Measurements from ENCODE around the gene CUBN. TPM values are rescaled to one million over a fixed set of nuclear protein-coding genes. Genes with fewer than 3 reads are reported as not detected.

CUBN gene
- total RNA-seq, 4 donors from 2014 or later = 13.4 to 31.0 (median 19.7) TPM

DNA sequence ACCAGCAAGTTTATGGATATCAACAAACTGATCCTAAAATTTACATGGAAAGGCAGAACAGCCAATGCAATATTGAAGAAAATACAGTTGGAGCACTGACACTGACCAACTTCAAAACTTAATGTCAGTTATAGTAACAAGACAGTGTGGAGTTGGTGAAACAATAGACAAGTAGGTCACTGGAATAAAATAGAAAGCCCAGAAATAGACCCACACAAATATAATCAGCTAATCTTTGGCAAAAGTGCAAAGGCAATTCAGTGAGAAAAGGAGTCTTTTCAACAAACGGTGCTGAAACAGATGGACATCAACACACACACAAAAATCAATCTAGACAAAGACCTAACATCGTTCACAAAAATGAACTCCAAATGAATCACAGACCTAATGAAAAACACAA lies 326.1 kb downstream of the CUBN start:
- Histone ChIP-seq H3K9me3 (no peaks in the 10 kb centered on the region), H3K27ac (no peak overlapping the region), H3K4me1 (no peaks in the 10 kb centered on the region), H3K36me3 (no peaks in the 10 kb centered on the region), H3K4me3 (replicated peaks in 1 of 3) (no peak overlapping the region), H3K27me3 (no peaks in the 10 kb centered on the region)
- intact Hi-C loops (cut with DNase I) = no loop called here
- 79 to 80% methylated on average over 2 of the region's 2 CpGs for WGBS, 2 donors
- TF ChIP-seq POLR2A (IDR thresholded peaks at IDR 0.05) = no peak
- TF ChIP-seq, protein P1, sequence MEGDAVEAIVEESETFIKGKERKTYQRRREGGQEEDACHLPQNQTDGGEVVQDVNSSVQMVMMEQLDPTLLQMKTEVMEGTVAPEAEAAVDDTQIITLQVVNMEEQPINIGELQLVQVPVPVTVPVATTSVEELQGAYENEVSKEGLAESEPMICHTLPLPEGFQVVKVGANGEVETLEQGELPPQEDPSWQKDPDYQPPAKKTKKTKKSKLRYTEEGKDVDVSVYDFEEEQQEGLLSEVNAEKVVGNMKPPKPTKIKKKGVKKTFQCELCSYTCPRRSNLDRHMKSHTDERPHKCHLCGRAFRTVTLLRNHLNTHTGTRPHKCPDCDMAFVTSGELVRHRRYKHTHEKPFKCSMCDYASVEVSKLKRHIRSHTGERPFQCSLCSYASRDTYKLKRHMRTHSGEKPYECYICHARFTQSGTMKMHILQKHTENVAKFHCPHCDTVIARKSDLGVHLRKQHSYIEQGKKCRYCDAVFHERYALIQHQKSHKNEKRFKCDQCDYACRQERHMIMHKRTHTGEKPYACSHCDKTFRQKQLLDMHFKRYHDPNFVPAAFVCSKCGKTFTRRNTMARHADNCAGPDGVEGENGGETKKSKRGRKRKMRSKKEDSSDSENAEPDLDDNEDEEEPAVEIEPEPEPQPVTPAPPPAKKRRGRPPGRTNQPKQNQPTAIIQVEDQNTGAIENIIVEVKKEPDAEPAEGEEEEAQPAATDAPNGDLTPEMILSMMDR (IDR thresholded peaks at IDR 0.05) = no peak
- DNase-seq = no peak

DNA sequence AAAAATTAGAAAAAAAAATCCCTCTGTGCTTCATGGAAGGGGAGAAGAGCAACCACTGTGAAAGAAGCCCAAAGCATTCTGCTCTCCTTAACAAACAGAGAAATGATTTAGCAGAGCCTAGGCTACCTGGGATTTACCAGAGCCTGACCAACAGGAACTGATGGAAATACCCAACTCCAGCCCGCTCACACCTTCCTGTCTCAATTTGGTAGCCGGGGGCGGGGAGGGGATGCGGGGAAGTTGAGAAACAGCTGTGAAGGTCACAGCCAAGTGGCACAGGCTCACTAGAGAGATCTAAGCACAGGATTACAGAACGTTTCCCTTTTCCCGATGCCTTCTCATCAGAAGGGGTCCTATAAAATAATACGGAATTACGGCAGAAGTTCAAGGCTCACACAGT lies 330.0 kb downstream of the CUBN start:
- 82 to 87% methylated on average over 8 of the region's 8 CpGs for WGBS, 2 donors
- DNase-seq = no peak
- H3K9me3 ChIP-seq = no peaks in the 10 kb centered on the region

DNA sequence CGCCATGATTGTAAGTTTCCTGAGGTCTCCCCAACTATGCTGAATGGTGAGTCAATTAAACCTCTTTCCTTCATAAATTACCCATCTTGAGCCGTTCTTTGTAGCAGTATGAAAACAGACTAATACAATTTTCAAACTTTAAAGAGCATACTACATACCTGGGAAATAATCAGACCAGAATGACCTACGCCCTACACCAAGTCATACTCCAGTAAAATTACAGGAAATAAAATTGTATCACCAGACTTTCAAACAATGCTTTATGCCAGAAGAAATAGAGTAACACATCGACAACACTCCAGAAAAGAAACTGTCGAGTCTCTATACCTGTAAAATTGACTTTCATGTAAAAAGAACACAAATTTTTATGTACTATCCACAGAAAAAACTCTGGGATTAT lies 331.0 kb downstream of the CUBN start:
- Histone ChIP-seq H3K4me3 (replicated peaks in 1 of 3) (no peak overlapping the region), H3K4me1 (no peaks in the 10 kb centered on the region), H3K9me3 (no peaks in the 10 kb centered on the region), H3K27ac (no peak overlapping the region), H3K27me3 (no peaks in the 10 kb centered on the region), H3K36me3 (no peaks in the 10 kb centered on the region)
- WGBS, 2 donors = 95% methylated on average over 5 of the region's 5 CpGs
- DNase-seq = no peak
- TF ChIP-seq, protein P1 (IDR thresholded peaks at IDR 0.05) = no peak
- no peak for TF ChIP-seq POLR2A (IDR thresholded peaks at IDR 0.05)
- intact Hi-C loops (cut with DNase I) = no loop called here

More for the DNA sequence above, 330.0 kb downstream of the CUBN start:
- no peaks in the 10 kb centered on the region for H3K4me1 ChIP-seq
- H3K27me3 ChIP-seq = no peaks in the 10 kb centered on the region
- no peak for TF ChIP-seq POLR2A (IDR thresholded peaks at IDR 0.05)
- TF ChIP-seq, protein P1 (IDR thresholded peaks at IDR 0.05) = no peak
- no peaks in the 10 kb centered on the region for H3K36me3 ChIP-seq
- H3K4me3 ChIP-seq (replicated peaks in 1 of 3) = no peak overlapping the region
- intact Hi-C loops (cut with DNase I) = no loop called here
- H3K27ac ChIP-seq = no peak overlapping the region

DNA sequence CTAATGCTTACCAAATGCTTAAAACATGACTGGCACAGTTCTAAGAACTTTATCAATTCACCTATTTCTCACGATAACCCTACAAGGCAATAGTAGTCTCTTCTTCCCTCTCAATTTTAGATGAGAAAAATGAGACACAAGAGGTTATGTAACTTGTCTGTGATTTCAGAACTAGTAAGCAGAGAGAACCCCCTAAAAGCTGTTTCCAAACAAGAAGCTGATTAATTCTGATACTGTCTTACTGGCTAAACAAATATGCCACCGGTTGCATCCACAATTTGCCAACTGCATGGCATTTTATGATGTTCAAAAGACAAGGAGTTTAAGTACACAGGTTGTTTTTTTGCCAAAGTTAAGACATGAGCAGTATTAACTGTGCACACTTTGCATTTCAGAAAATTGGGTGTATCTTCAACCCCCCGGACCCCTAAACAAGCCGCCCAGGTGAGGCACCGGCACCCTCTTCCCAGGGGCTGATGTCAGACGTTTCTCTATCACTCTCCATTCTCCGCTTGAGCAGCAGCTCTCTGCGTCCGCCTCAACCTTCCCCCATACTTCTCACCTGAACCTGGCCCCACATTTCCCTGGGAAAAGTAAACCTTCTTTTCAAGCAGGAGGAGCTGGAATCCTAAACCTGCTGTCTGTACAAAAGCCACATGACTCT lies 334.1 kb downstream of the CUBN start:
- H3K27me3 ChIP-seq = no peaks in the 10 kb centered on the region
- intact Hi-C loops (cut with DNase I) = no loop called here
- no peak for TF ChIP-seq POLR2A (IDR thresholded peaks at IDR 0.05)
- TF ChIP-seq, protein P1 (IDR thresholded peaks at IDR 0.05) = no peak
- H3K36me3 ChIP-seq = no peaks in the 10 kb centered on the region
- H3K9me3 ChIP-seq = no peaks in the 10 kb centered on the region
- no peaks in the 10 kb centered on the region for H3K4me1 ChIP-seq
- no peak overlapping the region for H3K27ac ChIP-seq
- DNase-seq = no peak
- WGBS, 2 donors = 93 to 94% methylated on average over 9 of the region's 9 CpGs
- H3K4me3 ChIP-seq (replicated peaks in 1 of 3) = no peak overlapping the region

DNA sequence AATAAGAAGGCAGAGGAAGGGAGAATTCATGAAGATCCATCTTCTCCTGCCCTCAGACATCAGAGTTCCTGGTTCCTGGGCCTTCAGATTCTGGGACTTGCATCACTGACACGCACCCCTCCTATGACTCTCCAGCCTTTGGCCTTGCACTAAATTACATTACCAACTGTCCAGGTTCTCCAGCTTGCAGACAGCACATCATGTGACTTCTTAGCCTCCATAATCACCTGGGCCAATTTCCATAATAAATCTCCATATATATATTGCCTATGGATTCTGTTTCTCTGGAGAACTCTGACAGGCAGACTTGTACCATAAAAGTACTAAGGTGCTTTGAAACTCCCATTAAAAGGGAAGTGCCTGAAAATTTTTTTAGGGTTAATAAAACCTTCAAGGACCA lies 335.6 kb downstream of the CUBN start:
- DNase-seq = no peak
- 100% methylated on average over 1 of the region's 1 CpG for WGBS, 2 donors
- no peaks in the 10 kb centered on the region for H3K36me3 ChIP-seq
- H3K27me3 ChIP-seq = no peaks in the 10 kb centered on the region
- no peaks in the 10 kb centered on the region for H3K9me3 ChIP-seq
- TF ChIP-seq, protein P1 (IDR thresholded peaks at IDR 0.05) = no peak
- TF ChIP-seq POLR2A (IDR thresholded peaks at IDR 0.05) = no peak
- intact Hi-C loops (cut with DNase I) = no loop called here
- no peak overlapping the region for H3K4me3 ChIP-seq (replicated peaks in 1 of 3)
- peaks cover 0 to 6% of the 10 kb centered on the region in 2 donors for H3K4me1 ChIP-seq
- H3K27ac ChIP-seq = no peak overlapping the region
